Measurements from ENCODE around the gene CD40. TPM values are rescaled to one million over a fixed set of nuclear protein-coding genes. Genes with fewer than 3 reads are reported as not detected.

CD40 gene
- polyA plus RNA-seq, 1 of the 3 experiments (the other 2 are of a cell fraction) = not detected

GRCh38 chr20:46151936-46152335 lies 33.8 kb downstream of the CD40 start:
- TF ChIP-seq MEF2A (IDR thresholded peaks at IDR 0.05; ENCODE audit: borderline replicate concordance, low read depth) = no peak
- TF ChIP-seq, protein P1, sequence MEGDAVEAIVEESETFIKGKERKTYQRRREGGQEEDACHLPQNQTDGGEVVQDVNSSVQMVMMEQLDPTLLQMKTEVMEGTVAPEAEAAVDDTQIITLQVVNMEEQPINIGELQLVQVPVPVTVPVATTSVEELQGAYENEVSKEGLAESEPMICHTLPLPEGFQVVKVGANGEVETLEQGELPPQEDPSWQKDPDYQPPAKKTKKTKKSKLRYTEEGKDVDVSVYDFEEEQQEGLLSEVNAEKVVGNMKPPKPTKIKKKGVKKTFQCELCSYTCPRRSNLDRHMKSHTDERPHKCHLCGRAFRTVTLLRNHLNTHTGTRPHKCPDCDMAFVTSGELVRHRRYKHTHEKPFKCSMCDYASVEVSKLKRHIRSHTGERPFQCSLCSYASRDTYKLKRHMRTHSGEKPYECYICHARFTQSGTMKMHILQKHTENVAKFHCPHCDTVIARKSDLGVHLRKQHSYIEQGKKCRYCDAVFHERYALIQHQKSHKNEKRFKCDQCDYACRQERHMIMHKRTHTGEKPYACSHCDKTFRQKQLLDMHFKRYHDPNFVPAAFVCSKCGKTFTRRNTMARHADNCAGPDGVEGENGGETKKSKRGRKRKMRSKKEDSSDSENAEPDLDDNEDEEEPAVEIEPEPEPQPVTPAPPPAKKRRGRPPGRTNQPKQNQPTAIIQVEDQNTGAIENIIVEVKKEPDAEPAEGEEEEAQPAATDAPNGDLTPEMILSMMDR (IDR thresholded peaks at IDR 0.05) = peak; percentile 56
- no peak for TF ChIP-seq TCF12 (IDR thresholded peaks at IDR 0.05)
- no peaks in the 10 kb centered on the region for H3K9me2 ChIP-seq
- 66% methylated on average over 5 of the region's 7 CpGs for WGBS (ENCODE audit: low lambda C conversion rate)
- H3K4me2 ChIP-seq = no peak overlapping the region
- H3K27ac ChIP-seq (ENCODE audit: low read depth in 2 of 2, low read length in 1 of 2) = no peak overlapping the region
- H4K20me1 ChIP-seq (ENCODE audit: insufficient read depth) = no peaks in the 10 kb centered on the region
- ChIA-PET CTCF (interaction anchor here (0.7 to 6.3 kb wide), 23 partner anchors 8 to 196 kb away, joined by 3 to 81 read pairs (median 4); no protein-coding TSS in a partner anchor), POLR2A (no interaction called here)
- H3K4me1 ChIP-seq (ENCODE audit: control insufficient read depth in 1 of 2, insufficient read depth in 2 of 2, low read depth in 1 of 2, low read length in 1 of 2) = peaks cover 0 to 49% of the 10 kb centered on the region in 2 experiments; a peak in 2 of 4 replicates
- H2AFZ ChIP-seq (ENCODE audit: low read depth) = no peak overlapping the region
- H3F3A ChIP-seq (replicated peaks; ENCODE audit: insufficient read depth) = no peaks in the 10 kb centered on the region
- no peaks in the 10 kb centered on the region; the same call in 1 of the 2 replicates for H3K27me3 ChIP-seq (ENCODE audit: insufficient read depth)
- no peaks in the 10 kb centered on the region for H3K9me3 ChIP-seq
- H3K4me3 ChIP-seq (ENCODE audit: low read depth in 2 of 2, low read length in 1 of 2) = no peak overlapping the region; a peak in 1 of 4 replicates
- no peaks in the 10 kb centered on the region for H3K36me3 ChIP-seq (replicated peaks in 1 of 2; ENCODE audit: control insufficient read depth in 1 of 2, insufficient read depth in 2 of 2, low read length in 1 of 2)
- no peaks in the 10 kb centered on the region for H3K79me2 ChIP-seq (ENCODE audit: insufficient read depth)
- no peak overlapping the region for H3K9ac ChIP-seq
- peak; percentile 67 for DNase-seq

GRCh38 chr20:46152824-46153586 lies 34.9 kb downstream of the CD40 start:
- Histone ChIP-seq H3K4me2 (no peak overlapping the region), H3K9me3 (no peaks in the 10 kb centered on the region), H3K27ac (ENCODE audit: low read depth in 2 of 2, low read length in 1 of 2) (no peak overlapping the region), H3F3A (replicated peaks; ENCODE audit: insufficient read depth) (no peaks in the 10 kb centered on the region), H3K4me1 (ENCODE audit: control insufficient read depth in 1 of 2, insufficient read depth in 2 of 2, low read depth in 1 of 2, low read length in 1 of 2) (peaks cover 0 to 55% of the 10 kb centered on the region in 2 experiments; a peak in 2 of 4 replicates), H3K36me3 (replicated peaks in 1 of 2; ENCODE audit: control insufficient read depth in 1 of 2, insufficient read depth in 2 of 2, low read length in 1 of 2) (no peaks in the 10 kb centered on the region), H2AFZ (ENCODE audit: low read depth) (no peak overlapping the region), H3K9ac (no peak overlapping the region), H3K79me2 (ENCODE audit: insufficient read depth) (no peaks in the 10 kb centered on the region), H3K9me2 (no peaks in the 10 kb centered on the region), H3K4me3 (ENCODE audit: low read depth in 2 of 2, low read length in 1 of 2) (no peak overlapping the region), H4K20me1 (ENCODE audit: insufficient read depth) (no peaks in the 10 kb centered on the region), H3K27me3 (ENCODE audit: insufficient read depth) (peaks cover 6% of the 10 kb centered on the region; the same call in 1 of the 2 replicates)
- 71% methylated on average over 20 of the region's 33 CpGs for WGBS (ENCODE audit: low lambda C conversion rate)
- POLR2A ChIA-PET = no interaction called here
- no peak for TF ChIP-seq EP300 (IDR thresholded peaks at IDR 0.05; ENCODE audit: borderline replicate concordance in 1 of 2, low read depth in 1 of 2, low read length in 1 of 2)
- no peak for TF ChIP-seq GATA2 (CRISPR knock-in tag; IDR thresholded peaks at IDR 0.05)
- TF ChIP-seq FOXJ3 (CRISPR knock-in tag; IDR thresholded peaks at IDR 0.05) = no peak
- TF ChIP-seq MXI1 (IDR thresholded peaks at IDR 0.05; ENCODE audit: low read depth, low read length) = no peak
- TF ChIP-seq, protein P2, sequence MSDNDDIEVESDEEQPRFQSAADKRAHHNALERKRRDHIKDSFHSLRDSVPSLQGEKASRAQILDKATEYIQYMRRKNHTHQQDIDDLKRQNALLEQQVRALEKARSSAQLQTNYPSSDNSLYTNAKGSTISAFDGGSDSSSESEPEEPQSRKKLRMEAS (IDR thresholded peaks at IDR 0.05; ENCODE audit: low read depth) = no peak
- TF ChIP-seq MEF2A (IDR thresholded peaks at IDR 0.05; ENCODE audit: borderline replicate concordance, low read depth) = no peak
- TF ChIP-seq RFX5 (IDR thresholded peaks at IDR 0.05; ENCODE audit: low read length) = no peak
- TF ChIP-seq NFIC (IDR thresholded peaks at IDR 0.05; ENCODE audit: borderline replicate concordance) = no peak
- TF ChIP-seq, protein P3, sequence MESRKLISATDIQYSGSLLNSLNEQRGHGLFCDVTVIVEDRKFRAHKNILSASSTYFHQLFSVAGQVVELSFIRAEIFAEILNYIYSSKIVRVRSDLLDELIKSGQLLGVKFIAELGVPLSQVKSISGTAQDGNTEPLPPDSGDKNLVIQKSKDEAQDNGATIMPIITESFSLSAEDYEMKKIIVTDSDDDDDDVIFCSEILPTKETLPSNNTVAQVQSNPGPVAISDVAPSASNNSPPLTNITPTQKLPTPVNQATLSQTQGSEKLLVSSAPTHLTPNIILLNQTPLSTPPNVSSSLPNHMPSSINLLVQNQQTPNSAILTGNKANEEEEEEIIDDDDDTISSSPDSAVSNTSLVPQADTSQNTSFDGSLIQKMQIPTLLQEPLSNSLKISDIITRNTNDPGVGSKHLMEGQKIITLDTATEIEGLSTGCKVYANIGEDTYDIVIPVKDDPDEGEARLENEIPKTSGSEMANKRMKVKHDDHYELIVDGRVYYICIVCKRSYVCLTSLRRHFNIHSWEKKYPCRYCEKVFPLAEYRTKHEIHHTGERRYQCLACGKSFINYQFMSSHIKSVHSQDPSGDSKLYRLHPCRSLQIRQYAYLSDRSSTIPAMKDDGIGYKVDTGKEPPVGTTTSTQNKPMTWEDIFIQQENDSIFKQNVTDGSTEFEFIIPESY (IDR thresholded peaks at IDR 0.05; ENCODE audit: borderline replicate concordance, low read depth) = no peak
- TF ChIP-seq USF1 (IDR thresholded peaks at IDR 0.05; ENCODE audit: borderline replicate concordance, low read depth) = no peak
- no peak for TF ChIP-seq EZH2phosphoT487 (IDR thresholded peaks at IDR 0.05; ENCODE audit: borderline replicate concordance, low read depth)
- no peak for TF ChIP-seq FOSL2 (IDR thresholded peaks at IDR 0.05; ENCODE audit: borderline replicate concordance, low read depth)
- DNase-seq = no peak
- CTCF ChIA-PET = interaction anchor here (0.9 to 6.3 kb wide), 12 partner anchors 10 to 196 kb away, joined by 3 to 81 read pairs (median 7); no protein-coding TSS in a partner anchor
